Coronary artery (tissue), 2 donors: ENCODE results near the gene RTP3.

Experiments
- DNase-seq: peaks from one replicate; pipeline ENCODE4 v3.0.0-alpha.2; 2017; ENCODE audit warnings: low spot score
- H3K27ac ChIP-seq, 2 donors: fragments of 200-600 bp; sonication (generic); one replicate each; pipeline ENCODE4 v1.5.1; 2016 to 2019
- H3K4me3 ChIP-seq: fragments of 200-600 bp; sonication (generic); 2 replicates; pipeline ENCODE4 v1.5.1; 2016; ENCODE audit warnings: mild to moderate bottlenecking, moderate library complexity
- CTCF ChIP-seq: fragments of 200-600 bp; sonication (generic); IDR thresholded peaks from one replicate; pipeline ENCODE4 v1.5.1; 2019; ENCODE audit warnings: antibody characterized with exemption

RTP3 gene

GRCh38 chr3:46498916-46499519 is 1.2 kb downstream of the RTP3 start:
- H3K4me3 ChIP-seq = no peak overlapping the region
- DNase-seq = no peak
- no peak overlapping the region for H3K27ac ChIP-seq
- no peak for TF ChIP-seq CTCF

- Histone ChIP-seq H3K27ac (no peak overlapping the region), H3K4me3 (no peak overlapping the region)
- DNase-seq = no peak
- no peak for TF ChIP-seq CTCF
Observed at GRCh38 chr3:46500656-46501635, 3.2 kb downstream of the RTP3 start.

- DNase-seq = no peak
- H3K4me3 ChIP-seq = no peak overlapping the region
- no peak for TF ChIP-seq CTCF
- H3K27ac ChIP-seq = no peak overlapping the region
Observed at GRCh38 chr3:46501702-46502101, 3.9 kb downstream of the RTP3 start.

GRCh38 chr3:46503200-46503874 is 5.6 kb downstream of the RTP3 start:
- Histone ChIP-seq H3K4me3 (no peak overlapping the region), H3K27ac (no peak overlapping the region)
- TF ChIP-seq CTCF = no peak
- DNase-seq = no peak

GRCh38 chr3:46504789-46505188 is 7.0 kb downstream of the RTP3 start:
- no peak overlapping the region for H3K4me3 ChIP-seq
- DNase-seq = no peak
- no peak overlapping the region for H3K27ac ChIP-seq
- TF ChIP-seq CTCF = no peak

GRCh38 chr3:46505953-46506352 is 8.2 kb downstream of the RTP3 start:
- no peak overlapping the region for H3K27ac ChIP-seq
- H3K4me3 ChIP-seq = no peak overlapping the region
- TF ChIP-seq CTCF = no peak
- DNase-seq = no peak
